ENCODE measurements around the gene CELF2.
"Not testable (repeated sequence)": the region's sequence is repeated elsewhere in the genome, so short reads cannot be mapped to it uniquely, and the experiment has no call there.

CELF2 gene

GRCh38 chr10:11017570-11018431 lies at the start of gene CELF2:
Gene CELF2 (plus strand): TSS chr10:11017872. CDS start chr10:11018090, 218 bp downstream.
- no peak for FAIRE-seq

DNA sequence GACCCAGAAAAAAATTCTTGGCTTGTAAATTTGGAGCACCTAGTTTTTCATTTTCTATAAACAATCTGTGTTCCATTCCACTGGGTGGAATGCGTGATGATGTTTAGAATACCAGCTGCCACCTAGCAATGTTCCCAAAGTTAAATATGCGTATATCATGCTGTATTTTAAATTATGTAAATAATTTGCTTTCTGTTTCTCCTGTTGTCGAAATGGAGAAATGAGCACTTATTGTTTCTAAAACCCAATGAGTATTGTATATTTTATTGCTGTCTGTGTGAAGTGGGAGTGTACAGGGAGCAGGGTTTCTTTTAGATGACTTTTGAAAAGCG lies 49.4 kb upstream of the CELF2 start:
- no peak for FAIRE-seq

- FAIRE-seq: no peak
Measured at GRCh38 chr10:10973310-10973709, 44.4 kb upstream of the CELF2 start.

GRCh38 chr10:10975647-10976046 lies 42.0 kb upstream of the CELF2 start:
- no peak for FAIRE-seq

GRCh38 chr10:10976652-10977051 lies 41.0 kb upstream of the CELF2 start:
- FAIRE-seq: no peak

DNA sequence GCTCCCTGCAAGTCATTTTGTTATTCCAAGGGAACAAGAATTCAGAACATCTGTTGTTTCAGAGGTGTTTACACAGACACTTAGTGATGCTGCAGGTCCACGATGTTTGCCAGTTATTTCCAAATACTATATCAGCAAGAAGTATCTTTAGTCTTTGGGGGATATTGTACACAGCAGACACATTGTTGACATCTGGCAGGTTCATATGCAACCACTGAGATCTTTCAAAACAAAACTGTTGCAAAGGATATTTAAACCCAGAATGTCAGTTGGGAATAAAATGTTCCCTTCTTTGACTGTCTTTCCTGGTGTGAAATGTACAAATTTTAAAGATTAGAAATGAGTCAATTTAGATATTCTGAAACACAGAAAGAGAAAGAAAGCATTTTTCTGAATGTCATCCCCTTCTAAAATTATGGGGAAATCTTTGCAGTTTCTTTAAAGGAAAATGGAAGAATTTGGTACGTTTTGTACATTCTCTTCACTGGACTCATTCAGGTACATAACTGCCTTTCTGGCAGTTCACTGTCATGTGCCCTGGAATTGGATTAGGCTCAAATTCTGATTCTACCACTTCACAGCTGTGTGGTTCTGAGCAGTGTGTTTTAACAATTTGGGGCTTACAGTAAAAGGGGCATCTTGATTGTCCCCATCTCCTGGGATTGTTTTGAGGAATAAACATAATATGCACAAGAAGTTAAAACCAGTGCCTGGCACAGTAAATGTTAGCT lies 40.3 kb upstream of the CELF2 start:
- FAIRE-seq: no peak

GRCh38 chr10:10977978-10978377 lies 39.7 kb upstream of the CELF2 start:
- no peak for FAIRE-seq

DNA sequence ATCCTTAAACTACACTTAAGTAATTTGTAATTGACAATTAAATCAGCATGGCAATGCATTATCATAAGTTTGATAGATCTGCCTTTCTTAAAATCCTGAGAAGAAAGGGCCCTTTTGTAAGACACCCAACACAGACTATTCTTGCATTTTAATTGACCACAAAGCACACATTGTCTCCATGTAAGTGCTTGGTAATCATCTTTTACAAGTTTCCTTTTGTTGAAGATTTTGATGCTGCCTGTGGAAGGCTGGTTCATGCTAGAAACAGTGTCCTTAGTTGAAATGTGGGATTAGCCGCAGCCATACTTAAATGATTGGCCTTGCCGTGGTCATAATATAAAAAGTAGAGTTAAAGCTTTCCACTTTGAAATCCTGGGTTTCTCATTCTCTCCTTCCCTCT lies 32.3 kb upstream of the CELF2 start:
- FAIRE-seq: no peak

GRCh38 chr10:10986606-10987005 lies 31.1 kb upstream of the CELF2 start:
- no peak for FAIRE-seq

DNA sequence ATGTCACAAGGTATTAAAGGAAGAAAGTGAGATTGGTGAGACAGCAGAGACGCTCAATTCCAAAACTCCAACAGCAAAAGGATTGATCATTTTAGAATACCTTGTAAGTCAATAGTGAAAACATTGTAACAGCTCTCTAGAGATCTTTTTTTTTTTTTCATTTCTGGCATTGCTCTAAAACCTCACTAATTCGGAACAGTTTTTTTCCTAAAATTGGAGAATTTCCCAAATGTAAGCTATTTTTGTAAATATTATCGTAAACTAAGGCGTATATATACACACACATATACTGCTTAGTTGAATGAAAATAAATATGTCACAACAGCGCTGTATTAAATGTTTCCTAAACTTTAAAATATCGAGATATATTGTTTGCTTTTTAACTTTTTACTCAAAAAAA lies 30.6 kb upstream of the CELF2 start:
- FAIRE-seq: no peak

- no peak for FAIRE-seq
Measured at GRCh38 chr10:10989669-10990068, 28.0 kb upstream of the CELF2 start.

GRCh38 chr10:10991144-10991543 lies 26.5 kb upstream of the CELF2 start:
- FAIRE-seq: no peak

DNA sequence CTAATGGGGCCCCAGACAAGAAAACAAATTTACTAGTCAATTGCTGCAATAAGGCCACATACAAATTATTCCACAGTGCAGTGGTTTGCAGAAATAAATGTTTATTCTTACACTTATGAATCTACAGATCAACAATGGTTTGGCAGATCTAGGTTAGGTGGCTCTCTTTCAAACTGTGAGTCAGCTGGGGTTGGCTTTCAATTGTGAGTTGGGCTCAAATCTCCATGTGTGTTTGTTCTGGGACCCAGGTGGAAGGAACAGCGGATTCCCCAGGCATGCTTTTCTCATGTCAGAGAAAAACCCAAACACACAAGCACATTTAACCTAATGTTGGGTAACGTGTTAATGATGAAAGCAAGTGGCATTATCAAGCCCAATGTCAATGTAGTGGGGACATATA lies 25.6 kb upstream of the CELF2 start:
- FAIRE-seq: no peak

GRCh38 chr10:10992961-10993714 lies 24.5 kb upstream of the CELF2 start:
- no peak for FAIRE-seq

DNA sequence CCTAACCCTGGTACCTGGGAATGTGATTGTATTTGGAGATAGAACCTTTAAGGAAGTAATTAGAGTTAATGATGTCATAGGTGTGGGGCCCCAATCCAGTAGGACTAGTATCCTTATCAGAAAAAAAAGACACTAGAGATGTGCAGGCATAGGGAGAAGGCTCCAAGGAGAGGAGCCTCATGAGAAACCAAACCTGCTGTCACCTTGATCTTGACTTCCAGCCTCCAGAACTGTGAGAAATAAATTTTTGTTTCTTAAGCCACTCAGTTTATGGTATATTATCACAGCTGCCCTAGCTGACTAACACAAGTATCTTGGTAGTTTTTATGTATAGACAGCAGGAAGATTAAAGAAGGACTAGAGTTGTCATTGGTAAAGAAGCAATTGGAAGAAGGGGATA lies 23.9 kb upstream of the CELF2 start:
- no peak for FAIRE-seq

DNA sequence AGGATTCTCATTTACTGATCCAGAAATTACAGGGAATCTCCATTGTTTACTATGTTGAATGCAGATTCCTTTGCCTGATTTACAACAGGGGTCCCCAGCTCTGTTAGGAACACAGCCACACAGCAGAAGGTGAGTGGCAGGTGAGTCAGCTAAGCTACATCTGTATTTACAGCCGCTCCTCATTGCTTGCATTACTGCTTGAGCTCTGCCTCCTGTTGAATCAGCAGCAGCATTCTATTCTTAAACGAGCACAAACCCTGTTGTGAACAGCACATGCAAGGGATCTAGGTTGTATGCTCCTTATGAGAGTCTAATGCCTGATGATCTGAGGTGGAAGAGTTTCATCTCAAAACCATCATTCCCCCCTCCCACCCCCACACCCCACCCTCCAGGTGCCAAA lies 23.3 kb upstream of the CELF2 start:
- FAIRE-seq: no peak

DNA sequence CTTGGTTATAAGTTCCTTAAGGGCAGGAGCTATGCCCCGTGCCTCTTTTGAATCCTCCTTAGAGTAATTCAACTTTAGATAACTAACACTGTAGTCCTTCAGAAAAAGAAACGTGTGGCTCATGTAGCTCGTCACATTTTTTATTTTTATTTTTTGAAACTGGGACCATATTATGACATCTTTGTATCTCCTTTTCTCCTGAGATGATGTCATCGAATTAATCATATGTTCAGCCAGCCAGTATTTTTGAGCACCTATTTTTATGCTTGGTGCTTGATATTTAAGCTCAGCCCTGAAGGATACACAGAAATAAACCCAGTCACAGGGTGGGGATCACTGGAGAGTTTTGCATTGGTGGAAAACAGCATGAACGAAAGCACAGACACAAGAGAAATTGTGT lies 22.6 kb upstream of the CELF2 start:
- no peak for FAIRE-seq

DNA sequence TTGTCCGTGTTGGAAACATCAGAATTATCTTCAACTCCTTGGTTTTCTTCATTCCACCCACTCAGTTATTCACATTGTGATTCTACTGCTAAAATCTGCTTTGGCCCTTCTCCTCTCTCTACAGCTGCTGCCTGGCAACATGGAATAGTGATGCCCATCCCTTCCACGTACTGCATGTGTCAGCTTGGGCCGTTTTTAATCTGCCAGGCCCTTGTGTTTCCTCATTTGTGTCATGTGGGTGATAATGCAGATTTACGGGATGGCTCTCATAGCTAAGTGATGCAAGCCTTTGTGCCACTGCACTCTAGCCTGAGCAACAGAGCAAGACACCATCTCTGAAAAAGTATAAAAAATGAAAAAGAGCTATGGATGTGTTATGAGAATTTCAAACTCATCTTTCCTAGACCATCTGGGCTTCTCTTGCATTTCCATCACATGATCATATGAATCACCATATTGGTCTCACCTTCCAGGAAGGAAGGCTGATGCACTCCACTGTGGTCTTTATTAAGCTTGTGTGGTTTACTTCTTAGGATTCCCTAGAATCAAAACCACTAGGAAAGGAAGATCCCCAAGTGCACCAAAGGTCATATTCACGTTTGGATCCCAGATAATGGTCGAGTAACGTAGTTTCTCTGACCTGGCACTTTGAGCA lies 20.6 kb upstream of the CELF2 start:
- no peak for FAIRE-seq

DNA sequence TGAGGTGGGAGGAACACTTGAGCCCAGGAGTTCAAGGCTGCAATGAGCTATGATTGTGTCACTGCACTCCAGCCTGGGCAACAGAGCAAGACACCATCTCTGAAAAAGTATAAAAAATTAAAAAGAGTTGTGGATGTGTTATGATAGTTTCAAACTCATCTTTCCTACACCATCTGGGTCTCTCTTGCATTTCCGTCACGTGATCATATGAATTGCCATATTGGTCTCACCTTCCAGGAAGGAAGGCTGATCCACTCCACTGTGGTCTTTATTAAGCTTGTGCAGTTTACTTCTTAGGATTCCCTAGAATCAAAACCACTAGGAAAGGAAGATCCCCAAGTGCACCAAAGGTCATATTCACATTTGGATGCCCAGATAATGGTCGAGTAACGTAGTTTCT lies 18.2 kb upstream of the CELF2 start:
- FAIRE-seq: not testable (repeated sequence)

DNA sequence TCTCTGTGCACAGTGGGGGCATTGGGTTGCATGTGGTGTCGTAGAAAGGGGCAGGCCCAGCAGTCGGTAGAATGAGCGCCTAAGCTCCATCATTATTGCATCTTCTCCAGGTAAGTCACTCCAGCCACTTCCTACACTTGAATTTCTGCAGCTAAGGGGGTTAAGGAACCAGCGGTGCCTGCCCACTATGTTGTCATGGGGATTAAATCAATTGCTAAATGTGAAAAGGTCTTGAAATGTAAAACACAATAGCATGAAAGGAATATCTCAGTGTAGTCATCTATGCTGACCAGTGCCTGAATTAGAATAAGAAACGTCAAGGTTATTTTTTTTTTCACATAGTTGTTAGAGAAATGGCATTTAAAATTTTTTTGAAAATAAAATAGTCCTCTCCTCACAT lies 15.2 kb upstream of the CELF2 start:
- no peak for FAIRE-seq

- FAIRE-seq: no peak
Measured at GRCh38 chr10:11002916-11003315, 14.8 kb upstream of the CELF2 start.

DNA sequence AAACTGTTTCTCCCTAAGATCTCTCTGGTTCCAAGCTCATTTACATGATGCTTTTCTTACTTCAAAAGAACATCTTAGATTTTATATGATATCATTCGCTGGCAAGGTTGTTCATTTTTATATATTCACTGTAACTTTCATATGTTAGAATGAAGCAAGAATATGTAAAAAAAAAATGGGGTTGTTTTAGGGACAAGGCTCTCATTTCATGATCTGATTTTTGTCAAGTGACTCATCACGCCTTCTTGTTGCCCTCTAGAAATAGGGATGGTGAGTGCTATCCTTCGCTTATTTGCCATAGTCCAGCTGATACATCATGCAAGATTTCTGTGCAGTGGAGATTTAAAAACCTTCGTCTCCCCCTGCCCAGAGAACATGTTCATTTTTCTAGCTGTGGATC lies 14.0 kb upstream of the CELF2 start:
- FAIRE-seq: no peak

Measured in TTC549 (cell line).